Hair follicular keratinocyte (primary cell): ENCODE data around the gene LGALS9. TPM values are rescaled to one million over a fixed set of nuclear protein-coding genes. Genes with fewer than 3 reads are reported as not detected.

Experiments
- total RNA-seq: library from RNA; depleted of rRNA; stranded (reverse); fragments of >200 nt; gene quantifications from 2 replicates; pipeline ENCODE4 v1.2.3, GENCODE V29; 2015

Gene LGALS9
- total RNA-seq, result not detected in 2 replicates

GRCh38 chr17:27630607-27631410, at the start of gene LGALS9:
LGALS9 (plus strand) TSS chr17:27631188; CDS start chr17:27631266, 78 bp downstream.

Other genes starting within 250 kb of the LGALS9 start
- 0.91 and 1.6 TPM in 2 replicates for gene KSR1, start 174.7 kb upstream of the LGALS9 start, total RNA-seq
- gene NOS2, start 169.3 kb downstream of the LGALS9 start, total RNA-seq, result 0.15 and 0.23 TPM in 2 replicates